ENCODE results near the gene JOSD1.

The JOSD1 gene

GRCh38 chr22:38707346-38707745 is 6.6 kb upstream of the JOSD1 start:
- no peak for TF ChIP-seq CTCF (IDR thresholded peaks at IDR 0.05; ENCODE audit: borderline replicate concordance, insufficient read depth, low read depth, low read length)
- peak overlapping the region; percentile 79 for H3K4me3 ChIP-seq (ENCODE audit: low read depth, low read length)

GRCh38 chr22:38706901-38707195 is 6.1 kb upstream of the JOSD1 start:
- peak overlapping the region; percentile 79 for H3K4me3 ChIP-seq (ENCODE audit: low read depth, low read length)
- no peak for TF ChIP-seq CTCF (IDR thresholded peaks at IDR 0.05; ENCODE audit: borderline replicate concordance, insufficient read depth, low read depth, low read length)

GRCh38 chr22:38706101-38706900 is 5.6 kb upstream of the JOSD1 start:
- TF ChIP-seq CTCF (IDR thresholded peaks at IDR 0.05; ENCODE audit: borderline replicate concordance, insufficient read depth, low read depth, low read length), result no peak
- peak overlapping the region; percentile 79 for H3K4me3 ChIP-seq (ENCODE audit: low read depth, low read length)

- TF ChIP-seq CTCF (IDR thresholded peaks at IDR 0.05; ENCODE audit: borderline replicate concordance, insufficient read depth, low read depth, low read length), result no peak
- peak within 1 kb of the TSS; percentile 79 for H3K4me3 ChIP-seq (ENCODE audit: low read depth, low read length)
Observed at GRCh38 chr22:38705235-38706100, 4.7 kb upstream of the JOSD1 start, which contains the start of gene GTPBP1. Gene GTPBP1, plus strand, starts transcription at chr22:38705944. Its CDS starts 12 bp downstream, at chr22:38705956.

- peak overlapping the region; percentile 47 for H3K4me3 ChIP-seq (ENCODE audit: low read depth, low read length)
- TF ChIP-seq CTCF (IDR thresholded peaks at IDR 0.05; ENCODE audit: borderline replicate concordance, insufficient read depth, low read depth, low read length), result no peak
Observed at GRCh38 chr22:38704654-38705234, 4.0 kb upstream of the JOSD1 start.

GRCh38 chr22:38700270-38700788 is 414 bp downstream of the JOSD1 start:
- no peak for TF ChIP-seq CTCF (IDR thresholded peaks at IDR 0.05; ENCODE audit: borderline replicate concordance, insufficient read depth, low read depth, low read length)

More at GRCh38 chr22:38700270-38700788, 414 bp downstream of the JOSD1 start:
- peak overlapping the region; percentile 87 for H3K4me3 ChIP-seq (ENCODE audit: low read depth, low read length)

All from GM12875 (cell line).